Measurements from ENCODE around the gene MDN1. TPM values are rescaled to one million over a fixed set of nuclear protein-coding genes. Genes with fewer than 3 reads are reported as not detected.

MDN1 gene
- total and polyA plus RNA-seq, 2 donors (not counting 1 experiment from before 2014, with no cell fraction given), result 16.5 to 59.5 TPM

DNA sequence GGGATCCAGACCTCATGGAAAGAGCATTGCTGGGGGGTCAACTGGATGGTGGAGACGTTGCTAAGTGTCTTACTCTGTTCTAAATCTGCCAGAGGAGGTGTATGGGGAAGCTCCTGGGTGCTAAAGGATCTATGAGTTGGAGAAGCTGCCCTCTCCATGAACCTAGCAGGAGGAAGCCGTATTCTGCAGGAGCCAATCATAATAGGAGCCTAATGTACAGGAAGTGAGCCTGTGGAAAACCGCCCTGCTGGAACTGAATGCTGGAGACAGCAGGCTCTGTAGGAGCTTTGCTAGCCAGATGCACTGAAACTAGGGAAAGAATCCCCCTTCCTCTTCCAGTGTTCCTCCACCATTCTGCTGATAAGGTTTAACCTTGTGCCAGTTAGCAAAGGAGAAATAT, 20.9 kb upstream of the MDN1 start:
- peaks cover 48% of the 10 kb centered on the region for H3K4me1 Mint-ChIP-seq
- H3K27ac ChIP-seq (ENCODE audit: low read length in 2 of 2), result no peak overlapping the region
- no peaks in the 10 kb centered on the region for H3K36me3 ChIP-seq (replicated peaks in 1 of 2; ENCODE audit: control extremely low read depth in 1 of 2, control insufficient read depth in 1 of 2, extremely low read depth in 1 of 2, insufficient read depth in 2 of 2, low read length in 1 of 2)
- H3K4me2 ChIP-seq (replicated peaks; ENCODE audit: low read depth, low read length, poor library complexity, severe bottlenecking), result no peak overlapping the region
- intact Hi-C loops (cut with micrococcal nuclease), result no loop called here
- ATAC-seq (ENCODE audit: low read depth) (no peak), DNase-seq (no peak)
- ChIA-PET CTCF (no interaction called here), POLR2A (interaction anchor here (0.7 kb wide), 2 partner anchors 11 to 584 kb away, joined by 4 to 9 read pairs; partner anchors contain the start of gene CASP8AP2)
- no peak overlapping the region for H2AFZ ChIP-seq (ENCODE audit: insufficient read depth, low read depth, low read length, poor library complexity, severe bottlenecking)
- WGBS (ENCODE audit: insufficient coverage), result 100% methylated on average over 2 of the region's 3 CpGs
- no peak overlapping the region for H3K4me3 ChIP-seq (ENCODE audit: control extremely low read depth in 1 of 5, extremely low read depth in 1 of 5, insufficient read depth in 1 of 5, low read depth in 2 of 5, low read length in 4 of 5)
- no peaks in the 10 kb centered on the region for H3K9me3 Mint-ChIP-seq (ENCODE audit: insufficient read depth)
- H3K79me2 ChIP-seq (ENCODE audit: control insufficient read depth, insufficient read depth, low read length), result peaks cover 87% of the 10 kb centered on the region
- H3K27me3 Mint-ChIP-seq, result no peaks in the 10 kb centered on the region
- H3K4me3 Mint-ChIP-seq, result no peak overlapping the region
- peaks cover 0 to 3% (median 0%) of the 10 kb centered on the region in 3 donors for H3K9me3 ChIP-seq (ENCODE audit: control extremely low read depth in 1 of 3, control insufficient read depth in 2 of 3, insufficient read depth in 1 of 3, low read length in 2 of 3)
- H3K27me3 ChIP-seq (replicated peaks in 1 of 4; ENCODE audit: control extremely low read depth in 1 of 4, control insufficient read depth in 3 of 4, insufficient read depth in 4 of 4, low read length in 3 of 4), result no peaks in the 10 kb centered on the region
- H3K27ac Mint-ChIP-seq, result no peak overlapping the region
- H3K4me1 ChIP-seq (ENCODE audit: control insufficient read depth in 2 of 2, insufficient read depth in 2 of 2, low read length in 2 of 2), result peaks cover 15 to 23% of the 10 kb centered on the region in 2 donors
- H3K9ac ChIP-seq (ENCODE audit: low read length), result no peak overlapping the region
- TF ChIP-seq, protein P1, sequence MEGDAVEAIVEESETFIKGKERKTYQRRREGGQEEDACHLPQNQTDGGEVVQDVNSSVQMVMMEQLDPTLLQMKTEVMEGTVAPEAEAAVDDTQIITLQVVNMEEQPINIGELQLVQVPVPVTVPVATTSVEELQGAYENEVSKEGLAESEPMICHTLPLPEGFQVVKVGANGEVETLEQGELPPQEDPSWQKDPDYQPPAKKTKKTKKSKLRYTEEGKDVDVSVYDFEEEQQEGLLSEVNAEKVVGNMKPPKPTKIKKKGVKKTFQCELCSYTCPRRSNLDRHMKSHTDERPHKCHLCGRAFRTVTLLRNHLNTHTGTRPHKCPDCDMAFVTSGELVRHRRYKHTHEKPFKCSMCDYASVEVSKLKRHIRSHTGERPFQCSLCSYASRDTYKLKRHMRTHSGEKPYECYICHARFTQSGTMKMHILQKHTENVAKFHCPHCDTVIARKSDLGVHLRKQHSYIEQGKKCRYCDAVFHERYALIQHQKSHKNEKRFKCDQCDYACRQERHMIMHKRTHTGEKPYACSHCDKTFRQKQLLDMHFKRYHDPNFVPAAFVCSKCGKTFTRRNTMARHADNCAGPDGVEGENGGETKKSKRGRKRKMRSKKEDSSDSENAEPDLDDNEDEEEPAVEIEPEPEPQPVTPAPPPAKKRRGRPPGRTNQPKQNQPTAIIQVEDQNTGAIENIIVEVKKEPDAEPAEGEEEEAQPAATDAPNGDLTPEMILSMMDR (IDR thresholded peaks at IDR 0.05), result no peak
- no peak for TF ChIP-seq EZH2 (IDR thresholded peaks at IDR 0.05; ENCODE audit: borderline replicate concordance, insufficient read depth, low read depth, low read length, poor library complexity, severe bottlenecking)
- peaks cover 4% of the 10 kb centered on the region for H4K20me1 ChIP-seq (ENCODE audit: control insufficient read depth, insufficient read depth, low read length, poor library complexity, severe bottlenecking)

DNA sequence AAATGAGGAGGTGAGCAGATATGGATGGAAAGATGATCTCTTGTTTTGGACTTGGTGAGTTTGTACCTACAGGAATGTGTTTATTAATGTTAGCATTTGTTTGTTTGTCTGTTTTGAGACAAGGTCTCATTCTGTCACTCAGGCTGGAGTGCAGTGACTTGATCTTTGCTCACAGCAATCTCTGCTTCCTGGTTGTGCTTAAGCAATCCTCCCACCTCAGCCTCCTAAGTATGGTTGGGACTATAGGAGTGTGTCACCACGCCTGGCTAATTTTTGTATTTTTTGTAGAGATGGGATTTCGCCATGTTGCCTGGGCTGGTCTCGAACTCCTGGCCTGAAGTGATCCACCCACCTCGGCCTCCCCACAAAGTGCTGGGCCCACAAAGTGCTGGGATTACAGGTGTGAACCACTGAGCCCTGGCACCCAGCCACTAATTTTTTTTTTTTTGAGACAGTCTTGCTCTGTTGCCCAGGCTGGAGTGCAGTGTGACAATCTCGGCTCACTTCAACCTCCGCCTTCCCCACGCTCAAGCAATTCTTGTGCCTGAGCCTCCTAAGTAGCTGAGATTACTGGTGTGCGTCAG, 17.1 kb upstream of the MDN1 start:
- ATAC-seq (ENCODE audit: low read depth) (peak; percentile 26), DNase-seq (peak; percentile 44)
- no peak for TF ChIP-seq EZH2 (IDR thresholded peaks at IDR 0.05; ENCODE audit: borderline replicate concordance, insufficient read depth, low read depth, low read length, poor library complexity, severe bottlenecking)
- Histone ChIP-seq H3K27me3 (replicated peaks in 1 of 4; ENCODE audit: control extremely low read depth in 1 of 4, control insufficient read depth in 3 of 4, insufficient read depth in 4 of 4, low read length in 3 of 4) (no peaks in the 10 kb centered on the region), H2AFZ (ENCODE audit: insufficient read depth, low read depth, low read length, poor library complexity, severe bottlenecking) (no peak overlapping the region), H4K20me1 (ENCODE audit: control insufficient read depth, insufficient read depth, low read length, poor library complexity, severe bottlenecking) (no peaks in the 10 kb centered on the region), H3K9ac (ENCODE audit: low read length) (no peak overlapping the region), H3K4me1 (ENCODE audit: control insufficient read depth in 2 of 2, insufficient read depth in 2 of 2, low read length in 2 of 2) (peaks cover 27 to 42% of the 10 kb centered on the region in 2 donors), H3K27ac (ENCODE audit: low read length in 2 of 2) (no peak overlapping the region), H3K79me2 (ENCODE audit: control insufficient read depth, insufficient read depth, low read length) (peaks cover 83% of the 10 kb centered on the region), H3K4me2 (replicated peaks; ENCODE audit: low read depth, low read length, poor library complexity, severe bottlenecking) (no peak overlapping the region), H3K36me3 (replicated peaks in 1 of 2; ENCODE audit: control extremely low read depth in 1 of 2, control insufficient read depth in 1 of 2, extremely low read depth in 1 of 2, insufficient read depth in 2 of 2, low read length in 1 of 2) (peaks cover 0 to 8% of the 10 kb centered on the region in 2 experiments), H3K9me3 (ENCODE audit: control extremely low read depth in 1 of 3, control insufficient read depth in 2 of 3, insufficient read depth in 1 of 3, low read length in 2 of 3) (peaks cover 0 to 3% (median 0%) of the 10 kb centered on the region in 3 donors), H3K4me3 (ENCODE audit: control extremely low read depth in 1 of 5, extremely low read depth in 1 of 5, insufficient read depth in 1 of 5, low read depth in 2 of 5, low read length in 4 of 5) (no peak overlapping the region)
- Mint-ChIP-seq H3K4me3 (peak overlapping the region; percentile 70), H3K9me3 (ENCODE audit: insufficient read depth) (no peaks in the 10 kb centered on the region), H3K27ac (peak overlapping the region; percentile 87), H3K4me1 (peaks cover 51% of the 10 kb centered on the region), H3K27me3 (no peaks in the 10 kb centered on the region)
- 68% methylated on average over 6 of the region's 8 CpGs for WGBS (ENCODE audit: insufficient coverage)
- ChIA-PET POLR2A (interaction anchor here (0.7 to 1.2 kb wide), 4 partner anchors 11 to 759 kb away, joined by 3 to 4 read pairs (median 3); no protein-coding TSS in a partner anchor), CTCF (no interaction called here)
- intact Hi-C loops (cut with micrococcal nuclease), result no loop called here
